Cardiac muscle cell (in vitro differentiated cells and primary cell): Measurements from ENCODE around the gene RGP1. TPM values are rescaled to one million over a fixed set of nuclear protein-coding genes. Genes with fewer than 3 reads are reported as not detected.

Experiments used
- DNase-seq, 2 donors: peaks; one replicate each; pipeline versions ENCODE4 v3.0.0 to v3.0.0-alpha.2; 2010 to 2017; ENCODE audit warnings: low read depth in 1 of 2, low spot score in 1 of 2
- H3K27ac ChIP-seq: fragments of 200-600 bp; sonication (generic); 2 replicates; pipeline ENCODE4 v1.5.1; 2016
- H3K27me3 ChIP-seq: fragments of 200-600 bp; sonication (generic); 2 replicates; pipeline ENCODE4 v1.6.0; 2016; ENCODE audit warnings: control low read depth
- H3K36me3 ChIP-seq: fragments of 200-600 bp; sonication (generic); 2 replicates; pipeline ENCODE4 v1.5.1; 2016; ENCODE audit warnings: control low read depth
- H3K4me1 ChIP-seq: fragments of 200-600 bp; sonication (generic); 2 replicates; pipeline ENCODE4 v1.8.1; 2017; ENCODE audit warnings: low read depth, mild to moderate bottlenecking, mixed run types
- H3K4me3 ChIP-seq: fragments of 200-600 bp; sonication (generic); 2 replicates; pipeline ENCODE4 v1.5.1; 2016; ENCODE audit warnings: mild to moderate bottlenecking
- H3K9me3 ChIP-seq: fragments of 200-600 bp; sonication (generic); 2 replicates; pipeline ENCODE4 v1.5.1; 2017; ENCODE audit warnings: low read depth, mild to moderate bottlenecking, control low read depth
- CTCF ChIP-seq: IDR thresholded peaks from 2 replicates; pipeline ENCODE4 v1.5.1; 2012; ENCODE audit warnings: low read depth, mild to moderate bottlenecking, low read length
- polyA plus RNA-seq: library from polyadenylated mRNA; unstranded; fragments of >200 nt; fragmentation: Nextera tagmentation; extraction: Ambion mirVana; gene quantifications from 2 replicates; pipeline ENCODE4 v1.2.1, GENCODE V29; 2016
- total RNA-seq: library from RNA; depleted of rRNA; stranded (reverse); fragments of >200 nt; gene quantifications from 2 replicates; pipeline ENCODE4 v1.2.3, GENCODE V29; 2016

The RGP1 gene
- total and polyA plus RNA-seq, 2 experiments from 2014 or later = 17.9 to 30.4 TPM

GRCh38 chr9:35766997-35767396, 17.9 kb downstream of the RGP1 start:
- TF ChIP-seq CTCF = no peak
- no peaks in the 10 kb centered on the region for H3K36me3 ChIP-seq

GRCh38 chr9:35767458-35767857, 18.4 kb downstream of the RGP1 start:
- DNase-seq = no peak
- Histone ChIP-seq H3K27ac (no peak overlapping the region), H3K4me3 (no peak overlapping the region), H3K27me3 (no peaks in the 10 kb centered on the region), H3K4me1 (no peaks in the 10 kb centered on the region), H3K9me3 (no peaks in the 10 kb centered on the region), H3K36me3 (no peaks in the 10 kb centered on the region)
- TF ChIP-seq CTCF = no peak

More at GRCh38 chr9:35766997-35767396, 17.9 kb downstream of the RGP1 start:
- no peaks in the 10 kb centered on the region for H3K9me3 ChIP-seq
- H3K4me3 ChIP-seq = no peak overlapping the region
- no peaks in the 10 kb centered on the region for H3K27me3 ChIP-seq
- no peak for DNase-seq
- H3K27ac ChIP-seq = no peak overlapping the region
- no peaks in the 10 kb centered on the region for H3K4me1 ChIP-seq

- TF ChIP-seq CTCF = no peak
- H3K27ac ChIP-seq = no peak overlapping the region
These were observed 20.7 kb downstream of the RGP1 start for GRCh38 chr9:35769763-35770162.

GRCh38 chr9:35771075-35771433, 22.0 kb downstream of the RGP1 start:
- H3K4me1 ChIP-seq = peaks cover 6% of the 10 kb centered on the region
- H3K36me3 ChIP-seq = no peaks in the 10 kb centered on the region
- no peak for DNase-seq
- no peak overlapping the region for H3K4me3 ChIP-seq
- no peaks in the 10 kb centered on the region for H3K9me3 ChIP-seq
- TF ChIP-seq CTCF = no peak
- H3K27me3 ChIP-seq = no peaks in the 10 kb centered on the region
- H3K27ac ChIP-seq = no peak overlapping the region

More at GRCh38 chr9:35769763-35770162, 20.7 kb downstream of the RGP1 start:
- DNase-seq = no peak
- Histone ChIP-seq H3K4me3 (no peak overlapping the region), H3K27me3 (no peaks in the 10 kb centered on the region), H3K36me3 (no peaks in the 10 kb centered on the region), H3K4me1 (no peaks in the 10 kb centered on the region), H3K9me3 (no peaks in the 10 kb centered on the region)

- Histone ChIP-seq H3K27ac (no peak overlapping the region), H3K36me3 (no peaks in the 10 kb centered on the region), H3K4me3 (no peak overlapping the region), H3K9me3 (no peaks in the 10 kb centered on the region), H3K27me3 (no peaks in the 10 kb centered on the region), H3K4me1 (peaks cover 6% of the 10 kb centered on the region)
- no peak for TF ChIP-seq CTCF
- DNase-seq = peak in 1 of 2 donors; percentile 63
These were observed 22.4 kb downstream of the RGP1 start for GRCh38 chr9:35771534-35771933.

- Histone ChIP-seq H3K36me3 (no peaks in the 10 kb centered on the region), H3K27me3 (no peaks in the 10 kb centered on the region), H3K4me1 (peaks cover 6% of the 10 kb centered on the region), H3K9me3 (no peaks in the 10 kb centered on the region), H3K27ac (no peak overlapping the region), H3K4me3 (no peak overlapping the region)
- DNase-seq = peak in 1 of 2 donors; percentile 21
- TF ChIP-seq CTCF = no peak
These were observed 22.9 kb downstream of the RGP1 start for GRCh38 chr9:35771943-35772342.
